HG02759 (cell line): ENCODE data around the gene TMEM37.

Source experiments
- ATAC-seq: cut with Tn5 transposase; IDR thresholded peaks from one replicate; pipeline ENCODE4 v1.9.1; 2021; ENCODE audit warnings: mild to moderate bottlenecking, moderate library complexity; ENCODE audit not compliant: unreplicated experiment

The TMEM37 gene

GRCh38 chr2:119432851-119433522 lies 1.3 kb downstream of the TMEM37 start:
- ATAC-seq = no peak

GRCh38 chr2:119433636-119434327 lies 2.1 kb downstream of the TMEM37 start:
- no peak for ATAC-seq

GRCh38 chr2:119434664-119435063 lies 3.0 kb downstream of the TMEM37 start:
- no peak for ATAC-seq

GRCh38 chr2:119435081-119435952 lies 3.7 kb downstream of the TMEM37 start:
- no peak for ATAC-seq

- ATAC-seq = no peak
Observed at GRCh38 chr2:119435953-119436297, 4.3 kb downstream of the TMEM37 start.

GRCh38 chr2:119436993-119437772 lies 5.5 kb downstream of the TMEM37 start:
- ATAC-seq = no peak

- ATAC-seq = no peak
Observed at GRCh38 chr2:119438128-119438656, 6.5 kb downstream of the TMEM37 start.

GRCh38 chr2:119438726-119439284 lies 7.2 kb downstream of the TMEM37 start:
- ATAC-seq = no peak

GRCh38 chr2:119439574-119440500 lies 8.2 kb downstream of the TMEM37 start:
- no peak for ATAC-seq

- ATAC-seq = no peak
Observed at GRCh38 chr2:119440501-119440870, 8.8 kb downstream of the TMEM37 start.

GRCh38 chr2:119440873-119441272 lies 9.2 kb downstream of the TMEM37 start:
- no peak for ATAC-seq

GRCh38 chr2:119441376-119442225 lies 9.9 kb downstream of the TMEM37 start:
- ATAC-seq = no peak

- no peak for ATAC-seq
Observed at GRCh38 chr2:119442226-119442619, 10.6 kb downstream of the TMEM37 start.

- no peak for ATAC-seq
Observed at GRCh38 chr2:119442850-119443249, 11.2 kb downstream of the TMEM37 start.

- no peak for ATAC-seq
Observed at GRCh38 chr2:119446037-119446436, 14.4 kb downstream of the TMEM37 start.

- ATAC-seq = no peak
Observed at GRCh38 chr2:119448427-119449141, 16.9 kb downstream of the TMEM37 start.

- ATAC-seq = no peak
Observed at GRCh38 chr2:119449521-119449920, 17.9 kb downstream of the TMEM37 start.
